NCI-H1436 (cell line): ENCODE measurements around the gene GALNT5.
"Not testable (repeated sequence)": the region's sequence is repeated elsewhere in the genome, so short reads cannot be mapped to it uniquely, and the experiment has no call there.

Experiments used
- DNase-seq: peaks from one replicate; lab custom pipeline; 2025; lab: John Stamatoyannopoulos, UW

Gene GALNT5

GRCh38 chr2:157257312-157258252, at the start of gene GALNT5:
Gene GALNT5 (plus strand): TSS chr2:157257705. CDS start chr2:157258083, 378 bp downstream.
- DNase-seq, result no peak

GRCh38 chr2:157216286-157216965, 41.1 kb upstream of the GALNT5 start:
- no peak for DNase-seq

- no peak for DNase-seq
Observed at GRCh38 chr2:157217409-157217808, 40.1 kb upstream of the GALNT5 start.

- no peak for DNase-seq
Observed at GRCh38 chr2:157218911-157219310, 38.6 kb upstream of the GALNT5 start.

GRCh38 chr2:157220502-157220901, 37.0 kb upstream of the GALNT5 start:
- no peak for DNase-seq

- DNase-seq, result no peak
Observed at GRCh38 chr2:157221394-157221988, 36.0 kb upstream of the GALNT5 start.

- DNase-seq, result no peak
Observed at GRCh38 chr2:157223624-157224205, 33.8 kb upstream of the GALNT5 start.

GRCh38 chr2:157224448-157224847, 33.1 kb upstream of the GALNT5 start:
- DNase-seq, result not testable (repeated sequence)

- no peak for DNase-seq
Observed at GRCh38 chr2:157227592-157227991, 29.9 kb upstream of the GALNT5 start.

- no peak for DNase-seq
Observed at GRCh38 chr2:157228946-157229345, 28.6 kb upstream of the GALNT5 start.

GRCh38 chr2:157229572-157229971, 27.9 kb upstream of the GALNT5 start:
- no peak for DNase-seq

- DNase-seq, result no peak
Observed at GRCh38 chr2:157231476-157231875, 26.0 kb upstream of the GALNT5 start.

- DNase-seq, result no peak
Observed at GRCh38 chr2:157233506-157233905, 24.0 kb upstream of the GALNT5 start.

- no peak for DNase-seq
Observed at GRCh38 chr2:157236404-157236803, 21.1 kb upstream of the GALNT5 start.

GRCh38 chr2:157238296-157238695, 19.2 kb upstream of the GALNT5 start:
- DNase-seq, result no peak

- DNase-seq, result no peak
Observed at GRCh38 chr2:157244691-157245090, 12.8 kb upstream of the GALNT5 start.

- no peak for DNase-seq
Observed at GRCh38 chr2:157245144-157245840, 12.2 kb upstream of the GALNT5 start.

- DNase-seq, result no peak
Observed at GRCh38 chr2:157245846-157246764, 11.4 kb upstream of the GALNT5 start.

- DNase-seq, result no peak
Observed at GRCh38 chr2:157246765-157247407, 10.6 kb upstream of the GALNT5 start.

- DNase-seq, result no peak
Observed at GRCh38 chr2:157250836-157251235, 6.7 kb upstream of the GALNT5 start.
